Suprapubic skin (tissue), 4 donors: Measurements from ENCODE around the gene WDR5. TPM values are rescaled to one million over a fixed set of nuclear protein-coding genes. Genes with fewer than 3 reads are reported as not detected.

Experiments
- DNase-seq, 2 donors: peaks; one replicate each; pipeline ENCODE4 v3.0.0-alpha.2; 2019; ENCODE audit warnings: low spot score in 2 of 2
- H3K27ac ChIP-seq: fragments of 200-600 bp; sonication (generic); one replicate; pipeline ENCODE4 v1.5.1; 2019
- H3K27me3 ChIP-seq: fragments of 200-600 bp; sonication (generic); one replicate; pipeline ENCODE4 v1.5.1; 2019
- H3K36me3 ChIP-seq: fragments of 200-600 bp; sonication (generic); one replicate; pipeline ENCODE4 v1.5.1; 2019
- H3K4me1 ChIP-seq: fragments of 200-600 bp; sonication (generic); one replicate; pipeline ENCODE4 v1.5.1; 2019
- H3K4me3 ChIP-seq: fragments of 200-600 bp; sonication (generic); one replicate; pipeline ENCODE4 v1.5.1; 2019; ENCODE audit warnings: mild to moderate bottlenecking
- H3K9me3 ChIP-seq: fragments of 200-600 bp; sonication (generic); one replicate; pipeline ENCODE4 v1.5.1; 2019
- CTCF ChIP-seq, 2 donors: fragments of 200-600 bp in 1 of 2; fragments of 450-650 bp in 1 of 2; sonication (generic) in 1 of 2; IDR thresholded peaks; one replicate each; pipeline ENCODE4 v1.5.1; 2016 to 2019; ENCODE audit warnings: antibody characterized with exemption in 2 of 2, mild to moderate bottlenecking in 1 of 2, moderate library complexity in 1 of 2
- EP300 ChIP-seq: sonication (generic); formaldehyde crosslinking; IDR thresholded peaks from one replicate; pipeline ENCODE4 v1.6.1; 2017; ENCODE audit warnings: antibody characterized with exemption
- POLR2A ChIP-seq, 2 donors: fragments of 450-650 bp; IDR thresholded peaks; one replicate each; pipeline ENCODE4 v1.6.1; 2017; ENCODE audit warnings: antibody characterized with exemption in 2 of 2, mild to moderate bottlenecking in 2 of 2, moderate library complexity in 2 of 2
- POLR2AphosphoS5 ChIP-seq, 3 donors: sonication (generic); formaldehyde crosslinking; IDR thresholded peaks; one replicate each; pipeline ENCODE4 v1.6.1; 2017; ENCODE audit warnings: antibody characterized with exemption in 3 of 3
- WGBS: methylation state at CpG from one replicate; pipeline ENCODE4 v1.1.5; 2018; 5-methylcytosine and 5-hydroxymethylcytosine counted together
- total RNA-seq, 4 donors: library from RNA; depleted of rRNA; stranded (reverse); fragments of >200 nt; gene quantifications; one replicate each; pipeline ENCODE4 v1.1.0, GENCODE V29; 2016

The WDR5 gene
- total RNA-seq, 4 donors from 2014 or later, result 21.7 to 37.8 (median 26.5) TPM

- Histone ChIP-seq H3K4me3 (no peak overlapping the region), H3K27ac (no peak overlapping the region), H3K4me1 (peaks cover 9% of the 10 kb centered on the region), H3K27me3 (peaks cover 17% of the 10 kb centered on the region), H3K36me3 (no peaks in the 10 kb centered on the region), H3K9me3 (no peaks in the 10 kb centered on the region)
- WGBS, result 30% methylated on average over 15 of the region's 15 CpGs
- peak in 1 of 2 donors; percentile 59 for DNase-seq
- TF ChIP-seq POLR2A (IDR thresholded peaks at IDR 0.05) (no peak), POLR2AphosphoS5 (IDR thresholded peaks at IDR 0.05) (no peak), EP300 (no peak), CTCF (IDR thresholded peaks at IDR 0.05) (no peak)
Measured at GRCh38 chr9:134189145-134189469, 53.2 kb downstream of the WDR5 start.

GRCh38 chr9:134189470-134190231 lies 53.8 kb downstream of the WDR5 start:
- 76% methylated on average over 21 of the region's 24 CpGs for WGBS
- H3K27me3 ChIP-seq, result peaks cover 17% of the 10 kb centered on the region
- H3K36me3 ChIP-seq, result no peaks in the 10 kb centered on the region
- DNase-seq, result peak; percentile 48 to 72
- H3K4me3 ChIP-seq, result no peak overlapping the region
- no peak for TF ChIP-seq POLR2AphosphoS5 (IDR thresholded peaks at IDR 0.05)
- no peak for TF ChIP-seq CTCF (IDR thresholded peaks at IDR 0.05)
- TF ChIP-seq POLR2A (IDR thresholded peaks at IDR 0.05), result no peak
- TF ChIP-seq EP300, result no peak
- H3K27ac ChIP-seq, result no peak overlapping the region
- no peaks in the 10 kb centered on the region for H3K9me3 ChIP-seq
- H3K4me1 ChIP-seq, result peaks cover 9% of the 10 kb centered on the region

- TF ChIP-seq POLR2AphosphoS5 (IDR thresholded peaks at IDR 0.05) (no peak), CTCF (IDR thresholded peaks at IDR 0.05) (no peak), POLR2A (IDR thresholded peaks at IDR 0.05) (no peak), EP300 (no peak)
- H3K4me1 ChIP-seq, result peaks cover 9% of the 10 kb centered on the region
- H3K9me3 ChIP-seq, result no peaks in the 10 kb centered on the region
- peaks cover 17% of the 10 kb centered on the region for H3K27me3 ChIP-seq
- no peak overlapping the region for H3K27ac ChIP-seq
- no peaks in the 10 kb centered on the region for H3K36me3 ChIP-seq
- no peak overlapping the region for H3K4me3 ChIP-seq
- WGBS, result 91% methylated on average over 17 of the region's 29 CpGs
- peak; percentile 53 to 74 for DNase-seq
Measured at GRCh38 chr9:134190232-134191121, 54.6 kb downstream of the WDR5 start.

GRCh38 chr9:134191455-134192209 lies 55.8 kb downstream of the WDR5 start:
- 93% methylated on average over 6 of the region's 6 CpGs for WGBS
- H3K4me3 ChIP-seq, result no peak overlapping the region

More at GRCh38 chr9:134191455-134192209, 55.8 kb downstream of the WDR5 start:
- no peak overlapping the region for H3K27ac ChIP-seq
- H3K36me3 ChIP-seq, result no peaks in the 10 kb centered on the region
- H3K4me1 ChIP-seq, result peaks cover 9% of the 10 kb centered on the region
- peak in 1 of 2 donors; percentile 52 for DNase-seq
- TF ChIP-seq POLR2AphosphoS5 (IDR thresholded peaks at IDR 0.05) (no peak), CTCF (IDR thresholded peaks at IDR 0.05) (no peak), EP300 (no peak), POLR2A (IDR thresholded peaks at IDR 0.05) (no peak)
- H3K9me3 ChIP-seq, result no peaks in the 10 kb centered on the region
- peaks cover 17% of the 10 kb centered on the region for H3K27me3 ChIP-seq
